Measurements from ENCODE around the gene GFOD1.

Gene GFOD1

GRCh38 chr6:13528232-13528631, 40.8 kb upstream of the GFOD1 start:
- no peak for TF ChIP-seq CTCF (IDR thresholded peaks at IDR 0.05)
- Histone ChIP-seq H3K27ac (no peak overlapping the region), H3K4me3 (no peak overlapping the region)
- DNase-seq (ENCODE audit: low spot score) = no peak

GRCh38 chr6:13527671-13528056, 40.3 kb upstream of the GFOD1 start:
- DNase-seq (ENCODE audit: low spot score) = no peak
- TF ChIP-seq CTCF (IDR thresholded peaks at IDR 0.05) = no peak
- Histone ChIP-seq H3K27ac (peak overlapping the region in 1 of 2 donors; percentile 88), H3K4me3 (no peak overlapping the region)

GRCh38 chr6:13526727-13527670, 39.6 kb upstream of the GFOD1 start:
- no peak for TF ChIP-seq CTCF (IDR thresholded peaks at IDR 0.05)
- no peak overlapping the region for H3K4me3 ChIP-seq
- DNase-seq (ENCODE audit: low spot score) = no peak
- peak overlapping the region; percentile 27 to 88 for H3K27ac ChIP-seq

GRCh38 chr6:13526357-13526726, 38.9 kb upstream of the GFOD1 start:
- Histone ChIP-seq H3K27ac (peak overlapping the region; percentile 27 to 46), H3K4me3 (no peak overlapping the region)

GRCh38 chr6:13524801-13525508, 37.6 kb upstream of the GFOD1 start:
- no peak for TF ChIP-seq CTCF (IDR thresholded peaks at IDR 0.05)
- no peak for DNase-seq (ENCODE audit: low spot score)
- H3K27ac ChIP-seq = no peak overlapping the region
- no peak overlapping the region for H3K4me3 ChIP-seq

More at GRCh38 chr6:13526357-13526726, 38.9 kb upstream of the GFOD1 start:
- DNase-seq (ENCODE audit: low spot score) = no peak
- TF ChIP-seq CTCF (IDR thresholded peaks at IDR 0.05) = no peak

GRCh38 chr6:13523826-13524622, 36.6 kb upstream of the GFOD1 start:
- no peak overlapping the region for H3K4me3 ChIP-seq
- TF ChIP-seq CTCF (IDR thresholded peaks at IDR 0.05) = no peak
- no peak for DNase-seq (ENCODE audit: low spot score)
- no peak overlapping the region for H3K27ac ChIP-seq
